H1 (cell line): ENCODE measurements around the gene CNNM2. TPM values are rescaled to one million over a fixed set of nuclear protein-coding genes. Genes with fewer than 3 reads are reported as not detected.

Experiments used
- ASH2L ChIP-seq: fragments of 200-600, 300-600 bp; sonication (generic); IDR thresholded peaks from one replicate; pipeline ENCODE4 v1.7.1; 2017; ENCODE audit warnings: low read length
- CREB1 ChIP-seq: IDR thresholded peaks from 2 replicates; pipeline ENCODE4 v1.6.1; 2012; ENCODE audit warnings: inconsistent platforms
- JUN ChIP-seq: IDR thresholded peaks from 2 replicates; pipeline ENCODE4 v1.6.1; 2011; ENCODE audit warnings: low read depth, mild to moderate bottlenecking, improper control_type of control experiment, low read length
- POLR2AphosphoS5 ChIP-seq: IDR thresholded peaks from 2 replicates; pipeline ENCODE4 v1.6.1; 2011; ENCODE audit warnings: low read depth, low read length
- polyA plus RNA-seq, 7 experiments: library from polyadenylated mRNA; depleted of rRNA in 3 of 7; stranded (reverse) in 5 of 7; unstranded in 2 of 7; fragments of >200 nt in 5 of 7; fragments of 200-250 nt in 2 of 7; gene quantifications; 1 replicate in 5 of 7; 2 replicates in 1 of 7; 4 replicates in 1 of 7; pipeline versions ENCODE4 v1.2.1 to v1.2.3, GENCODE V29; 2011 to 2013; ENCODE audit warnings: missing spikeins in 2 of 7, mixed read lengths in 2 of 7
- total RNA-seq: library from RNA; stranded (reverse); fragmentation: NEBNext Ultra II Directional; extraction: Animal tissue kit (Norgen Biotek cat#: 25700); gene quantifications from 2 replicates; pipeline ENCODE4 v1.2.1, GENCODE V29; 2021

Gene CNNM2
- total and polyA plus RNA-seq, 2 of the 8 experiments (the other 6 are each of a cell fraction or from before 2014, with no cell fraction given), result 7.3 to 23.6 TPM

GRCh38 chr10:102931643-102932042 lies 13.5 kb downstream of the CNNM2 start (continued):
- TF ChIP-seq ASH2L, result no peak
- TF ChIP-seq JUN, result no peak
- TF ChIP-seq POLR2AphosphoS5, result no peak
- no peak for TF ChIP-seq CREB1
- TF ChIP-seq, all 59 proteins: peak for 0
